MM.1S (cell line): ENCODE results near the gene KIRREL3.

Experiments
- DNase-seq: peaks from one replicate; pipeline ENCODE4 v3.0.0-alpha.2; 2015
- H2AFZ ChIP-seq: fragments of 300-600 bp; sonication (generic); 2 replicates; pipeline ENCODE4 v1.6.0; 2016; ENCODE audit warnings: antibody characterized with exemption, low read length
- H3F3A ChIP-seq: fragments of 300-600 bp; sonication (generic); 2 replicates; pipeline ENCODE4 v1.6.1; 2016; ENCODE audit warnings: mild to moderate bottlenecking, antibody characterized with exemption, low read length, moderate library complexity, mixed read lengths; ENCODE audit not compliant: insufficient read depth
- H3K27ac ChIP-seq: fragments of 300-600 bp; sonication (generic); 2 replicates; pipeline ENCODE4 v1.5.1; 2016; ENCODE audit warnings: mild to moderate bottlenecking, low read length
- H3K27me3 ChIP-seq: fragments of 300-600 bp; sonication (generic); replicated peaks from 2 replicates; pipeline ENCODE4 v1.6.0; 2016; ENCODE audit warnings: low read length; ENCODE audit not compliant: insufficient read depth
- H3K36me3 ChIP-seq: fragments of 300-600 bp; sonication (generic); replicated peaks from 2 replicates; pipeline ENCODE4 v1.6.1; 2016; ENCODE audit warnings: mild to moderate bottlenecking, low read length, mixed read lengths; ENCODE audit not compliant: insufficient read depth
- H3K4me1 ChIP-seq: fragments of 300-600 bp; sonication (generic); 2 replicates; pipeline ENCODE4 v1.6.1; 2016; ENCODE audit warnings: low read length, mixed read lengths
- H3K4me2 ChIP-seq: fragments of 300-600 bp; sonication (generic); 2 replicates; pipeline ENCODE4 v1.6.0; 2016; ENCODE audit warnings: low read depth, low read length
- H3K4me3 ChIP-seq: fragments of 300-600 bp; sonication (generic); 2 replicates; pipeline ENCODE4 v1.5.1; 2016; ENCODE audit warnings: low read length, mixed read lengths
- H3K79me2 ChIP-seq: fragments of 300-600 bp; sonication (generic); 2 replicates; pipeline ENCODE4 v1.6.1; 2016; ENCODE audit warnings: mixed run types, low read length, mixed read lengths
- H3K9ac ChIP-seq: fragments of 300-600 bp; sonication (generic); 2 replicates; pipeline ENCODE4 v1.6.1; 2016; ENCODE audit warnings: low read length, mixed read lengths
- H3K9me2 ChIP-seq: fragments of 300-600 bp; sonication (generic); replicated peaks from 2 replicates; pipeline ENCODE4 v1.6.1; 2016; ENCODE audit warnings: mild to moderate bottlenecking, low read length, mixed read lengths; ENCODE audit not compliant: insufficient read depth
- H3K9me3 ChIP-seq: fragments of 300-600 bp; sonication (generic); replicated peaks from 2 replicates; pipeline ENCODE4 v1.6.1; 2016; ENCODE audit warnings: mild to moderate bottlenecking, low read length, mixed read lengths; ENCODE audit not compliant: insufficient read depth
- H4K20me1 ChIP-seq: fragments of 300-600 bp; sonication (generic); 2 replicates; pipeline ENCODE4 v1.6.1; 2016; ENCODE audit warnings: mild to moderate bottlenecking, low read length, moderate library complexity, mixed read lengths; ENCODE audit not compliant: insufficient read depth
- EZH2 ChIP-seq: fragments of 300-600 bp; sonication (generic); optimal IDR thresholded peaks from 2 replicates; pipeline ENCODE3; 2017; ENCODE audit warnings: low read depth, mild to moderate bottlenecking, antibody characterized with exemption, low read length, mixed read lengths
- EZH2phosphoT487 ChIP-seq: fragments of 300-600 bp; sonication (generic); IDR thresholded peaks from 2 replicates; pipeline ENCODE4 v1.6.1; 2018; ENCODE audit warnings: antibody characterized with exemption, low read length
- TF ChIP-seq, protein P1 (sequence below): fragments of 300-600 bp; sonication (generic); IDR thresholded peaks from 2 replicates; pipeline ENCODE4 v1.5.1; 2016; ENCODE audit warnings: antibody characterized with exemption, low read length, mixed read lengths

Gene KIRREL3

DNA sequence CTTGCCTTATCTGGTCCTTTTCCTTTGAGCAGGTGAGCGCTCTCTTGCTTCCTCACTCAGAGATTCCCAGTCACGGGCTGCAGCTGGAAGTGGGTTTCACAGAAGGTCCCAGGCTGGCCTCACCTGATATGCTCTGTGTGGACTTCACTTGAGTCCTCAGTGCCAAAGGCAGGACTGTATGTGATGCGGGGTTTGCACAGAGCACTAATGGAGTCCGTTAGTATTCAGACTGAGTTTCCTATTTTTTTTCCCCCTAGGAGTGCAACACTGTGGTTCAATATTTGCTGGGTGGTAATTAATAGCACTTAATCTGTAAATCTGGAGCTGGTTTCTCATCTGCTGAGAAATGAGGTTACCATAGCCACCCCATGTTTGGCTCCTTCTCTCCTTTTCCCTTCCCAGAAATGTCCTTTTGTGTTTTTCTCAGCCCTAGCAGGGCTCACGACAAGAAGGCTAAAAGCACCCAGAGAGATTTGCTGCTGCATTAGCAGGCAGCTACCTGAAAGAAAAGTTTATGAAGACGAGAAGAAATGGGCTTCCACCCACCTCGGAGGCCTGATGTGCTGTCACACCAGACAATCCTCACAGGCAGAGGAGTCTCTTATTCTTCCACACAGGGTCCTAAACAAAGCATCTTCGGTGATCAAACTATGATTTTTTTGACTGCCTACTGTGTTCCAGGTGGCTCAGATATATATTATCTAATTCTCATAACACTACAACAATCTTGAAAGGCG is 262.1 kb downstream of the KIRREL3 start:
- H3K27me3 ChIP-seq, result peaks cover 5% of the 10 kb centered on the region; the same call in 1 of the 2 replicates
- TF ChIP-seq, protein P1, sequence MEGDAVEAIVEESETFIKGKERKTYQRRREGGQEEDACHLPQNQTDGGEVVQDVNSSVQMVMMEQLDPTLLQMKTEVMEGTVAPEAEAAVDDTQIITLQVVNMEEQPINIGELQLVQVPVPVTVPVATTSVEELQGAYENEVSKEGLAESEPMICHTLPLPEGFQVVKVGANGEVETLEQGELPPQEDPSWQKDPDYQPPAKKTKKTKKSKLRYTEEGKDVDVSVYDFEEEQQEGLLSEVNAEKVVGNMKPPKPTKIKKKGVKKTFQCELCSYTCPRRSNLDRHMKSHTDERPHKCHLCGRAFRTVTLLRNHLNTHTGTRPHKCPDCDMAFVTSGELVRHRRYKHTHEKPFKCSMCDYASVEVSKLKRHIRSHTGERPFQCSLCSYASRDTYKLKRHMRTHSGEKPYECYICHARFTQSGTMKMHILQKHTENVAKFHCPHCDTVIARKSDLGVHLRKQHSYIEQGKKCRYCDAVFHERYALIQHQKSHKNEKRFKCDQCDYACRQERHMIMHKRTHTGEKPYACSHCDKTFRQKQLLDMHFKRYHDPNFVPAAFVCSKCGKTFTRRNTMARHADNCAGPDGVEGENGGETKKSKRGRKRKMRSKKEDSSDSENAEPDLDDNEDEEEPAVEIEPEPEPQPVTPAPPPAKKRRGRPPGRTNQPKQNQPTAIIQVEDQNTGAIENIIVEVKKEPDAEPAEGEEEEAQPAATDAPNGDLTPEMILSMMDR, result no peak
- TF ChIP-seq EZH2, result no peak
- no peak for TF ChIP-seq EZH2phosphoT487
- no peak overlapping the region for H3K9ac ChIP-seq

DNA sequence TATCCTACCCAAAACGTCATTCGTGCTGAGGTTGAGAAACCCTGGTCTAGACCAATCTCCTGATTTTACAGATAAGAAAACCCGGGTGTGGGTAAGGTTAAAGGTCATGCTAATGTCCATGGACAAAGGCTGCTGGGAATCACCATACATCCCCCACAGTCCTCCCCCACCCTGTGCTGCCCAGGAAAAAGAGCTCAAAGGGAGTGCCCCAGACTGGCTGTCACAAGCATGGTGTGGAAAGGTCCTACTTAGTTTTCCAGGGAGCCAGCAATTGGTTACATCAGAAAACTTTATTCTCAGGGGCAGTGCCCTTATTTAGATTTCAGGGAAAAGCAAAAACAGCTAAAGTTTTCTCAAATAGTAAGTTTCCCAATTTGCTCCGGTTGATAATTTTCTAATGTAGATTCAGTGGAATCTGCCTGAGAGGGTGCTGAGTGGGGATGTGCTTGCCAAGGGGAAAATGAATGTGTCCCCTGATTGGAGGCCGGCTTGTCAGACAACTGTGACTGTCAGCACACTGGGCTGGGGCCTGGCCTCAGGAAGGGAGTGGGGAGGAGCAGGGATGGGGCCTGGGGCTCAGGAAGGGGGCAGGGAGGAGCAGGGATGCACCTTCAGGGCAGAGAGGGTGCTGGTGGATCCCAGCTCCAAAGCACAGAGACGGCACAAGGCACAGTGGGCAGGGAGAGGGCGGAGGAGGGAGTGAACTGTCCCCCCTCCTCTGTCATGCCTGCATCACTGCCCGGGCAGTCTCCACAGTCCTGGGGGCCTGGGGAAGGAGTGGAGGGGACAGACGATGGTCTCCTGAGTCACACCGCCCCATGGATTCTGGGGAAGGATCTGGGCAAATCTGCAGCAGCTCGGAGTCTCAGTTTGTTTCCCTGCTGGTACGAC is 263.6 kb downstream of the KIRREL3 start:
- Histone ChIP-seq H3K9ac (no peak overlapping the region), H3K4me2 (no peak overlapping the region), H3K9me2 (no peaks in the 10 kb centered on the region), H3K36me3 (no peaks in the 10 kb centered on the region), H3K27me3 (peaks cover 7% of the 10 kb centered on the region), H3K79me2 (no peaks in the 10 kb centered on the region), H4K20me1 (no peaks in the 10 kb centered on the region), H3F3A (peaks cover 15% of the 10 kb centered on the region), H3K27ac (no peak overlapping the region), H3K4me1 (peaks cover 23% of the 10 kb centered on the region), H2AFZ (no peak overlapping the region), H3K9me3 (no peaks in the 10 kb centered on the region), H3K4me3 (no peak overlapping the region)
- DNase-seq, result no peak
- TF ChIP-seq EZH2phosphoT487 (no peak), EZH2 (no peak)
- TF ChIP-seq, protein P1, result no peak

More for the DNA sequence above, 262.1 kb downstream of the KIRREL3 start:
- Histone ChIP-seq H4K20me1 (no peaks in the 10 kb centered on the region), H3F3A (peaks cover 2% of the 10 kb centered on the region; the same call in 1 of the 2 replicates), H2AFZ (no peak overlapping the region), H3K79me2 (no peaks in the 10 kb centered on the region), H3K4me2 (no peak overlapping the region), H3K9me2 (no peaks in the 10 kb centered on the region), H3K4me3 (no peak overlapping the region), H3K9me3 (no peaks in the 10 kb centered on the region), H3K4me1 (peaks cover 21% of the 10 kb centered on the region), H3K27ac (no peak overlapping the region), H3K36me3 (no peaks in the 10 kb centered on the region)
- DNase-seq, result no peak

- no peak for DNase-seq
- Histone ChIP-seq H3K9me2 (no peaks in the 10 kb centered on the region), H3K36me3 (no peaks in the 10 kb centered on the region), H3K9ac (no peak overlapping the region), H3K4me1 (peaks cover 22% of the 10 kb centered on the region), H2AFZ (no peak overlapping the region), H3K27me3 (peaks cover 18% of the 10 kb centered on the region), H3K79me2 (no peaks in the 10 kb centered on the region), H3F3A (peaks cover 15% of the 10 kb centered on the region), H3K9me3 (no peaks in the 10 kb centered on the region), H3K27ac (no peak overlapping the region), H3K4me3 (no peak overlapping the region), H4K20me1 (no peaks in the 10 kb centered on the region), H3K4me2 (no peak overlapping the region)
- TF ChIP-seq EZH2phosphoT487 (no peak), EZH2 (no peak)
- TF ChIP-seq, protein P1, result no peak
Observed at GRCh38 chr11:126734752-126735151, 265.8 kb downstream of the KIRREL3 start.
